Measurements from ENCODE around the gene USF2.

USF2 gene

GRCh38 chr19:35246466-35247092, 22.2 kb upstream of the USF2 start:
- DNase-seq = no peak

GRCh38 chr19:35247526-35248309, 21.0 kb upstream of the USF2 start:
- no peak for DNase-seq

- DNase-seq = no peak
These were observed 20.2 kb upstream of the USF2 start, which contains the start of gene LSR for GRCh38 chr19:35248310-35249145. Gene LSR (plus strand): TSS chr19:35249002. CDS start chr19:35249023, 21 bp downstream.

GRCh38 chr19:35249146-35249847, 19.5 kb upstream of the USF2 start:
- DNase-seq = no peak

GRCh38 chr19:35249848-35250711, 18.7 kb upstream of the USF2 start:
- no peak for DNase-seq

GRCh38 chr19:35251456-35251855, 17.3 kb upstream of the USF2 start:
- no peak for DNase-seq

GRCh38 chr19:35253316-35254286, 15.2 kb upstream of the USF2 start:
- DNase-seq = no peak

- DNase-seq = no peak
These were observed 14.1 kb upstream of the USF2 start for GRCh38 chr19:35254341-35255297.

- no peak for DNase-seq
These were observed 12.2 kb upstream of the USF2 start for GRCh38 chr19:35256566-35256965.

- no peak for DNase-seq
These were observed 11.7 kb upstream of the USF2 start for GRCh38 chr19:35257113-35257461.

GRCh38 chr19:35260694-35261304, 8.0 kb upstream of the USF2 start:
- no peak for DNase-seq

GRCh38 chr19:35261356-35262100, 7.2 kb upstream of the USF2 start:
- no peak for DNase-seq

- DNase-seq = no peak
These were observed 6.5 kb upstream of the USF2 start for GRCh38 chr19:35262101-35262761.

GRCh38 chr19:35264268-35265125, 4.3 kb upstream of the USF2 start:
- peak; percentile 53 to 55 for DNase-seq

- DNase-seq = no peak
These were observed 3.4 kb upstream of the USF2 start for GRCh38 chr19:35265126-35265899.

All from AML-193 (cell line).